Gastroesophageal sphincter (tissue), 4 donors: Measurements from ENCODE around the gene GALNT18. TPM values are rescaled to one million over a fixed set of nuclear protein-coding genes. Genes with fewer than 3 reads are reported as not detected.

Experiments used
- ATAC-seq: fragments of 150-250 bp; one replicate; pipeline ENCODE4 v1.9.1; 2016; ENCODE audit warnings: mild to moderate bottlenecking, moderate library complexity
- H3K27ac ChIP-seq, 4 donors: fragments of 200-600 bp; sonication (generic) in 3 of 4; 1 replicate in 3 of 4; 2 replicates in 1 of 4; pipeline ENCODE4 v1.5.1; 2016 to 2019
- H3K27me3 ChIP-seq: fragments of 200-600 bp; sonication (generic); one replicate; pipeline ENCODE4 v1.5.1; 2019
- H3K36me3 ChIP-seq, 2 donors: fragments of 200-600 bp; sonication (generic); one replicate each; pipeline ENCODE4 v1.5.1; 2019; ENCODE audit warnings: control low read depth in 1 of 2
- H3K4me1 ChIP-seq, 3 donors: fragments of 200-600 bp; sonication (generic); 1 replicate in 2 of 3; 2 replicates in 1 of 3; pipeline ENCODE4 v1.5.1; 2016 to 2019; ENCODE audit warnings: control low read depth in 2 of 3
- H3K4me3 ChIP-seq, 2 donors: fragments of 200-600 bp; sonication (generic); one replicate each; pipeline ENCODE4 v1.5.1; 2019; ENCODE audit warnings: mild to moderate bottlenecking in 1 of 2, moderate library complexity in 1 of 2
- H3K9me3 ChIP-seq, 3 donors: fragments of 200-600 bp; sonication (generic); one replicate each; pipeline ENCODE4 v1.5.1; 2017 to 2019; ENCODE audit warnings: control low read depth in 2 of 3
- CTCF ChIP-seq, 4 experiments: fragments of 200-600 bp in 2 of 4; fragments of 450-650 bp in 2 of 4; sonication (generic) in 1 of 4; IDR thresholded peaks; one replicate each; pipeline ENCODE4 v1.5.1; 2017 to 2019; ENCODE audit warnings: antibody characterized with exemption in 4 of 4, mild to moderate bottlenecking in 2 of 4, moderate library complexity in 2 of 4
- EP300 ChIP-seq: sonication (generic); formaldehyde crosslinking; IDR thresholded peaks from one replicate; pipeline ENCODE4 v1.6.1; 2017; ENCODE audit warnings: antibody characterized with exemption, mild to moderate bottlenecking
- POLR2A ChIP-seq, 2 donors: fragments of 450-650 bp; IDR thresholded peaks; one replicate each; pipeline ENCODE4 v1.6.1; 2017; ENCODE audit warnings: antibody characterized with exemption in 2 of 2, mild to moderate bottlenecking in 2 of 2, moderate library complexity in 1 of 2
- POLR2AphosphoS5 ChIP-seq: sonication (generic); formaldehyde crosslinking; IDR thresholded peaks from one replicate; pipeline ENCODE4 v1.6.1; 2017; ENCODE audit warnings: antibody characterized with exemption
- WGBS, 2 donors: methylation state at CpG; one replicate each; pipeline ENCODE4 v1.1.5; 2018; ENCODE audit warnings: low coverage in 1 of 2; 5-methylcytosine and 5-hydroxymethylcytosine counted together
- total RNA-seq, 4 donors: library from RNA; depleted of rRNA; stranded (reverse); fragments of >200 nt; gene quantifications; one replicate each; pipeline ENCODE4 v1.1.0, GENCODE V29; 2016

The GALNT18 gene
- total RNA-seq, 4 donors from 2014 or later = 16.0 to 65.6 (median 35.2) TPM

GRCh38 chr11:11598243-11598642 lies 23.6 kb downstream of the GALNT18 start:
- no peak for TF ChIP-seq CTCF (IDR thresholded peaks at IDR 0.05)
- TF ChIP-seq POLR2AphosphoS5 = no peak
- TF ChIP-seq EP300 = no peak
- no peak for TF ChIP-seq POLR2A (IDR thresholded peaks at IDR 0.05)
- Histone ChIP-seq H3K27ac (no peak overlapping the region), H3K4me3 (no peak overlapping the region), H3K4me1 (no peaks in the 10 kb centered on the region), H3K27me3 (no peaks in the 10 kb centered on the region), H3K9me3 (no peaks in the 10 kb centered on the region), H3K36me3 (no peaks in the 10 kb centered on the region)
- 86 to 100% methylated on average over 1 of the region's 1 CpG for whole genome bisulfite sequencing, 2 donors
- no peak for ATAC-seq

GRCh38 chr11:11594162-11594561 lies 27.6 kb downstream of the GALNT18 start:
- ATAC-seq = no peak
- H3K36me3 ChIP-seq = no peaks in the 10 kb centered on the region
- no peaks in the 10 kb centered on the region for H3K9me3 ChIP-seq
- H3K4me1 ChIP-seq = peaks cover 0 to 8% (median 0%) of the 10 kb centered on the region in 3 donors
- H3K27ac ChIP-seq = no peak overlapping the region
- TF ChIP-seq CTCF (IDR thresholded peaks at IDR 0.05) (no peak), POLR2A (IDR thresholded peaks at IDR 0.05) (no peak), EP300 (no peak)
- H3K4me3 ChIP-seq = no peak overlapping the region
- WGBS, 2 donors = 98% methylated on average over 2 of the region's 2 CpGs; no CpG with 5 or more reads in 1 of the 2 donors
- no peaks in the 10 kb centered on the region for H3K27me3 ChIP-seq

- Histone ChIP-seq H3K9me3 (no peaks in the 10 kb centered on the region), H3K27me3 (no peaks in the 10 kb centered on the region), H3K27ac (peak overlapping the region in 1 of 4 donors; percentile 13), H3K4me3 (no peak overlapping the region), H3K36me3 (no peaks in the 10 kb centered on the region), H3K4me1 (peaks cover 0 to 25% (median 0%) of the 10 kb centered on the region in 3 donors)
- TF ChIP-seq POLR2A (IDR thresholded peaks at IDR 0.05) (no peak), POLR2AphosphoS5 (no peak), CTCF (IDR thresholded peaks at IDR 0.05) (no peak), EP300 (no peak)
- 69% methylated on average over 5 to 8 of the region's 8 CpGs for WGBS, 2 donors
- ATAC-seq = no peak
Measured at GRCh38 chr11:11592146-11592684, 29.6 kb downstream of the GALNT18 start.

GRCh38 chr11:11589437-11589836 lies 32.4 kb downstream of the GALNT18 start:
- H3K9me3 ChIP-seq = no peaks in the 10 kb centered on the region
- H3K4me3 ChIP-seq = no peak overlapping the region
- no peak overlapping the region for H3K27ac ChIP-seq
- H3K36me3 ChIP-seq = no peaks in the 10 kb centered on the region
- H3K4me1 ChIP-seq = peaks cover 0 to 38% (median 0%) of the 10 kb centered on the region in 3 donors
- TF ChIP-seq POLR2A (IDR thresholded peaks at IDR 0.05) (no peak), POLR2AphosphoS5 (no peak), EP300 (no peak), CTCF (IDR thresholded peaks at IDR 0.05) (no peak)
- WGBS, 2 donors = 68 to 81% methylated on average over 4 of the region's 4 CpGs
- no peaks in the 10 kb centered on the region for H3K27me3 ChIP-seq
- ATAC-seq = no peak

- TF ChIP-seq POLR2A (IDR thresholded peaks at IDR 0.05) = no peak
- no peak for TF ChIP-seq EP300
- no peak for TF ChIP-seq CTCF (IDR thresholded peaks at IDR 0.05)
- no peak for TF ChIP-seq POLR2AphosphoS5
- peaks cover 0 to 43% (median 0%) of the 10 kb centered on the region in 3 donors for H3K4me1 ChIP-seq
- no peak overlapping the region for H3K27ac ChIP-seq
- H3K36me3 ChIP-seq = no peaks in the 10 kb centered on the region
- no peaks in the 10 kb centered on the region for H3K27me3 ChIP-seq
- ATAC-seq = no peak
- 67% methylated on average over 1 of the region's 1 CpG; no CpG with 5 or more reads in 1 of the 2 donors for WGBS, 2 donors
- no peaks in the 10 kb centered on the region for H3K9me3 ChIP-seq
- H3K4me3 ChIP-seq = no peak overlapping the region
Measured at GRCh38 chr11:11588891-11589290, 32.9 kb downstream of the GALNT18 start.
